Measurements from ENCODE around the gene GNL3. TPM values are rescaled to one million over a fixed set of nuclear protein-coding genes. Genes with fewer than 3 reads are reported as not detected.

The GNL3 gene
- total and polyA plus RNA-seq, 2 of the 8 experiments (the other 6 are each of a cell fraction or from before 2014, with no cell fraction given), result 45.5 to 184 TPM

DNA sequence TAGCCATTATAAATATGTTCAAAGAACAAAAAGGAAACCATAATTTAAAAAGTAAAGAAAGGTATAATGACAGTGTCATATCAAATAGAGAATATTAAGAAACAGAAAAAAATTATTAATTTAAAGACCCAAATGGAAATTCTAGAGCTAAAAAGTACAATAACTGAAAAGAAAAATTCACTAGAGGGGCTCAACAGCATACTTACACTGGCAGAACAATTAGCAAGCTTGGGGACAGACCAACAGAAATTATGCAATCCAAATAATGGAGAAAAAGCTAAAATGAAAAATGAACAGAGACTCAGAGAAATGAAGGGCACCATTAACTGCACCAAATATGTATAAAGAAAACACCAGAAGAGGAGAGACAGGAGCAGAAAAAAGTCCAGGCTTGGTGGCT, 33.8 kb downstream of the GNL3 start:
- H4K20me1 ChIP-seq (replicated peaks in 1 of 2; ENCODE audit: control insufficient read depth in 1 of 2, insufficient read depth in 2 of 2, low read length in 2 of 2), result peaks cover 0 to 2% of the 10 kb centered on the region in 2 experiments
- CTCF ChIA-PET (ENCODE audit: partially characterized antibody), result interaction anchor here (0.6 kb wide), 1 partner anchor 629 kb away, joined by 3 read pairs; no protein-coding TSS in a partner anchor
- H2BK5ac ChIP-seq (ENCODE audit: low read depth, low read length), result no peak overlapping the region
- no peak overlapping the region for H3K56ac ChIP-seq (replicated peaks; ENCODE audit: insufficient read length, low read depth, low read length)
- H3K79me1 ChIP-seq (ENCODE audit: low read depth, low read length), result no peaks in the 10 kb centered on the region; the same call in 1 of the 2 replicates
- H2BK12ac ChIP-seq (ENCODE audit: low read depth, low read length), result no peak overlapping the region
- H3K23ac ChIP-seq (ENCODE audit: insufficient read length), result no peak overlapping the region
- no peak overlapping the region for H4K8ac ChIP-seq (ENCODE audit: extremely low read depth, insufficient read depth, low read length)
- H3K4me2 ChIP-seq (ENCODE audit: insufficient read depth in 1 of 2, low read depth in 2 of 2, low read length in 2 of 2), result no peak overlapping the region
- no peak overlapping the region for H2BK15ac ChIP-seq (ENCODE audit: low read length)
- no peak for DNase-seq (ENCODE audit: low read depth in 1 of 2, low spot score in 2 of 2)
- no peak overlapping the region for H3K9ac ChIP-seq (replicated peaks in 1 of 4; ENCODE audit: extremely low read depth in 1 of 4, low read depth in 3 of 4, low read length in 3 of 4)
- no peak overlapping the region for H2AK5ac ChIP-seq (ENCODE audit: low read depth, low read length)
- no peak overlapping the region for H3K27ac ChIP-seq (ENCODE audit: low read depth, low read length)
- POLR2A ChIA-PET (ENCODE audit: partially characterized antibody), result interaction anchor here (8.9 kb wide), 1 partner anchor 27 kb away, joined by 106 read pairs; the partner anchor contains the start of genes GNL3 and PBRM1
- no peaks in the 10 kb centered on the region for H3K79me2 ChIP-seq (ENCODE audit: control insufficient read depth in 1 of 2, insufficient read depth in 2 of 2, low read length in 2 of 2)
- FAIRE-seq, result no peak
- no peak overlapping the region for H2BK120ac ChIP-seq (replicated peaks; ENCODE audit: low read depth, low read length)
- no peaks in the 10 kb centered on the region for H3K9me3 ChIP-seq (ENCODE audit: insufficient read depth in 2 of 2, low read depth in 1 of 2, low read length in 1 of 2)
- no peaks in the 10 kb centered on the region for H3K27me3 ChIP-seq (replicated peaks in 1 of 4; ENCODE audit: control insufficient read depth in 3 of 4, extremely low read depth in 1 of 4, insufficient read depth in 3 of 4, low read length in 3 of 4)
- H3K4me3 ChIP-seq (ENCODE audit: extremely low read depth in 1 of 4, insufficient read depth in 2 of 4, low read depth in 3 of 4, low read length in 4 of 4), result no peak overlapping the region
- no peak overlapping the region for H2AFZ ChIP-seq (ENCODE audit: low read length)
- no peak overlapping the region for H3K4ac ChIP-seq (replicated peaks; ENCODE audit: insufficient read length, low read depth, low read length)
- H3K4me1 ChIP-seq (replicated peaks in 1 of 4; ENCODE audit: control insufficient read depth in 3 of 4, insufficient read depth in 4 of 4, low read length in 3 of 4), result peaks cover 0 to 5% (median 2%) of the 10 kb centered on the region in 4 experiments; a peak in 4 of 7 replicates
- H4K5ac ChIP-seq (ENCODE audit: insufficient read length, low read depth, low read length), result no peak overlapping the region
- no peak overlapping the region for H2BK20ac ChIP-seq (ENCODE audit: low read length)
- H3K14ac ChIP-seq (ENCODE audit: insufficient read length), result no peak overlapping the region
- peaks cover 2% of the 10 kb centered on the region; the same call in 1 of the 2 replicates for H3K23me2 ChIP-seq (ENCODE audit: low read depth, low read length)
- H3K36me3 ChIP-seq (ENCODE audit: control insufficient read depth in 2 of 4, insufficient read depth in 4 of 4, low read length in 3 of 4), result no peaks in the 10 kb centered on the region; a peak in 1 of 8 replicates
- no peak overlapping the region for H3K18ac ChIP-seq (ENCODE audit: extremely low read depth, low read length)
- H4K91ac ChIP-seq (replicated peaks; ENCODE audit: insufficient read length, low read length), result no peak overlapping the region
- TF ChIP-seq, protein P1, sequence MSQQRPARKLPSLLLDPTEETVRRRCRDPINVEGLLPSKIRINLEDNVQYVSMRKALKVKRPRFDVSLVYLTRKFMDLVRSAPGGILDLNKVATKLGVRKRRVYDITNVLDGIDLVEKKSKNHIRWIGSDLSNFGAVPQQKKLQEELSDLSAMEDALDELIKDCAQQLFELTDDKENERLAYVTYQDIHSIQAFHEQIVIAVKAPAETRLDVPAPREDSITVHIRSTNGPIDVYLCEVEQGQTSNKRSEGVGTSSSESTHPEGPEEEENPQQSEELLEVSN (IDR thresholded peaks at IDR 0.05), result no peak
- TF ChIP-seq SIRT6 (IDR thresholded peaks at IDR 0.05; ENCODE audit: low read length) (no peak), POLR2A (IDR thresholded peaks at IDR 0.05; ENCODE audit: control extremely low read depth in 1 of 2, low read depth in 2 of 2, low read length in 2 of 2) (no peak), SP1 (IDR thresholded peaks at IDR 0.05; ENCODE audit: low read depth, low read length) (no peak), POLR2AphosphoS5 (IDR thresholded peaks at IDR 0.05; ENCODE audit: low read depth, low read length) (no peak), KDM4A (IDR thresholded peaks at IDR 0.05; ENCODE audit: low read depth, low read length, severe bottlenecking) (no peak), PHF8 (conservative IDR thresholded peaks at IDR 0.05; ENCODE audit: low read depth, low read length) (no peak), JUN (IDR thresholded peaks at IDR 0.05; ENCODE audit: low read depth, low read length) (no peak), CBX5 (IDR thresholded peaks at IDR 0.05; ENCODE audit: low read depth, low read length) (no peak)
- TF ChIP-seq, protein P2, sequence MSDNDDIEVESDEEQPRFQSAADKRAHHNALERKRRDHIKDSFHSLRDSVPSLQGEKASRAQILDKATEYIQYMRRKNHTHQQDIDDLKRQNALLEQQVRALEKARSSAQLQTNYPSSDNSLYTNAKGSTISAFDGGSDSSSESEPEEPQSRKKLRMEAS (IDR thresholded peaks at IDR 0.05), result no peak
- TF ChIP-seq, protein P3, sequence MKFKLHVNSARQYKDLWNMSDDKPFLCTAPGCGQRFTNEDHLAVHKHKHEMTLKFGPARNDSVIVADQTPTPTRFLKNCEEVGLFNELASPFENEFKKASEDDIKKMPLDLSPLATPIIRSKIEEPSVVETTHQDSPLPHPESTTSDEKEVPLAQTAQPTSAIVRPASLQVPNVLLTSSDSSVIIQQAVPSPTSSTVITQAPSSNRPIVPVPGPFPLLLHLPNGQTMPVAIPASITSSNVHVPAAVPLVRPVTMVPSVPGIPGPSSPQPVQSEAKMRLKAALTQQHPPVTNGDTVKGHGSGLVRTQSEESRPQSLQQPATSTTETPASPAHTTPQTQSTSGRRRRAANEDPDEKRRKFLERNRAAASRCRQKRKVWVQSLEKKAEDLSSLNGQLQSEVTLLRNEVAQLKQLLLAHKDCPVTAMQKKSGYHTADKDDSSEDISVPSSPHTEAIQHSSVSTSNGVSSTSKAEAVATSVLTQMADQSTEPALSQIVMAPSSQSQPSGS (IDR thresholded peaks at IDR 0.05; ENCODE audit: low read length), result no peak
- TF ChIP-seq, protein P4, sequence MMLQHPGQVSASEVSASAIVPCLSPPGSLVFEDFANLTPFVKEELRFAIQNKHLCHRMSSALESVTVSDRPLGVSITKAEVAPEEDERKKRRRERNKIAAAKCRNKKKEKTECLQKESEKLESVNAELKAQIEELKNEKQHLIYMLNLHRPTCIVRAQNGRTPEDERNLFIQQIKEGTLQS (IDR thresholded peaks at IDR 0.05; ENCODE audit: insufficient read depth, low read depth, low read length), result no peak

Measured in H1 (cell line).